ENCODE results near the gene ANKRD66. TPM values are rescaled to one million over a fixed set of nuclear protein-coding genes. Genes with fewer than 3 reads are reported as not detected.

ANKRD66 gene
- total RNA-seq = not detected

GRCh38 chr6:46746696-46747095, at the start of gene ANKRD66:
Gene ANKRD66, plus strand, starts transcription at chr6:46746933. Its CDS starts 5,016 bp downstream, at chr6:46751949.
- no peaks in the 10 kb centered on the region for H3K9me3 Mint-ChIP-seq
- no peaks in the 10 kb centered on the region for H3K36me3 Mint-ChIP-seq
- no peak within 1 kb of the TSS for H3K4me3 Mint-ChIP-seq
- DNase-seq = no peak
- no peak within 1 kb of the TSS for H3K27ac Mint-ChIP-seq
- H3K27me3 Mint-ChIP-seq = peaks cover 27% of the 10 kb centered on the region
- no peaks in the 10 kb centered on the region for H3K4me1 Mint-ChIP-seq

- Mint-ChIP-seq H3K36me3 (no peaks in the 10 kb centered on the region), H3K4me3 (no peak overlapping the region), H3K4me1 (no peaks in the 10 kb centered on the region), H3K27ac (no peak overlapping the region), H3K9me3 (no peaks in the 10 kb centered on the region), H3K27me3 (peaks cover 39% of the 10 kb centered on the region)
- no peak for DNase-seq
These were observed 46.8 kb upstream of the ANKRD66 start for GRCh38 chr6:46699970-46700369.

DNA sequence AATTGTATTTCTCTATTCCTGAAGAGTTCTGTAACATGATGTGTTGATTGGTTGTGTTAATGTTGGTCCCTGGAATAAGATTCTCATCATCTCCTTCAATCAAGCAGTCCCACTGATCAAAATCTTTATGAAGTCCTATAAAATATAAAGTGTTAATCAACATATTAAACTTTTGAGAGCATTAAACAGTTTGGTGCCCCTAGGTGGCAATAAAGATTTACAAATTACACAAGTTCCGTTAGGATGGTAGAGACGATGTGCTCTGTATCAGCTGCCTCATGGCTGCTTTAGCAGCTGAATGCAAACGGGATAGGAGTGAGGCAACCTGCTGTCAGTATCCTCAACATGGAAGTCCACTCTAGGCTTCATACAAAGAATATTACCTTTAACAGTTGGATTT, 42.2 kb upstream of the ANKRD66 start:
- Mint-ChIP-seq H3K27me3 (peaks cover 49% of the 10 kb centered on the region), H3K4me3 (no peak overlapping the region), H3K9me3 (no peaks in the 10 kb centered on the region), H3K4me1 (no peaks in the 10 kb centered on the region), H3K27ac (no peak overlapping the region), H3K36me3 (no peaks in the 10 kb centered on the region)
- no peak for DNase-seq

DNA sequence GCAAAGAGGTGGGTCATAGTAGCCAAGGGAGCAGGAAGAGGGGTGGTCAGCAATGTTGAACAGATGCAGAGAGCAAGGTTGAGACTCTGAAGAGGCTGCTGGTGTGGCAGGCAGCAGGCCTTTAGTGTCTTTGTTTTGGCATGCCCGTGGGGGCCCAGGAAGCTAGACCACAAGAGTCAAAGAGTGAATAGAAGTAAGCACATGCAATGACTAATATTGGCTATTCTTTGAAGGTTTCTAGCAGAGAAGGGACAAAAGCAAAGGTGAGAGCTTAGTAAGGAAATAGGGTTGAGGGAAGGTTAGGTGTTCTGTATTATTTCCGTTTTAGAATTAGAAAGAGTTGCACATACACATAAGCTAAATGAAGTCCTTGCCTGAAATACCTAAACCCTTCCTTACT, 40.3 kb upstream of the ANKRD66 start:
- Mint-ChIP-seq H3K36me3 (no peaks in the 10 kb centered on the region), H3K27ac (no peak overlapping the region), H3K4me3 (no peak overlapping the region), H3K9me3 (no peaks in the 10 kb centered on the region), H3K4me1 (no peaks in the 10 kb centered on the region), H3K27me3 (peaks cover 47% of the 10 kb centered on the region)
- DNase-seq = no peak

DNA sequence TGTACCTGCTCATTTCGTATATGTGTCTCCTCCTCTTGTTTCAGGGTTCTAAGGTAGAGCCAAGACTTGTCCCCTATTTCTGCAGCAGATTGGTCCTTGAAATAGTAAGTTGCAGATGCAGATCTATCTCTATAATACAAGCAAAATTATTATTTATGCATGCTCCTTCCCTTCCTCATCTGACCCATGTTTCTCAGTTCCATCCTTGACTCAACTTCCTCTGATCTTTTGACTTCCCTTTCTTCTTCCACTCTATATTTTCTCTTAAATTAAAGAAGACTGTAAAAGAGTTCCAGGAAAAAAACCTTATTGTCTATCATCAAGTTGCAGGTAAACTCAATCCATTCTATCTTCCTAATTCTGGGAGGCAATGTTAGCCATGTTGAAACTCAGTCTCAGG, 35.2 kb upstream of the ANKRD66 start:
- Mint-ChIP-seq H3K36me3 (no peaks in the 10 kb centered on the region), H3K9me3 (no peaks in the 10 kb centered on the region), H3K4me3 (no peak overlapping the region), H3K4me1 (no peaks in the 10 kb centered on the region), H3K27me3 (peaks cover 26% of the 10 kb centered on the region), H3K27ac (no peak overlapping the region)
- DNase-seq = no peak

DNA sequence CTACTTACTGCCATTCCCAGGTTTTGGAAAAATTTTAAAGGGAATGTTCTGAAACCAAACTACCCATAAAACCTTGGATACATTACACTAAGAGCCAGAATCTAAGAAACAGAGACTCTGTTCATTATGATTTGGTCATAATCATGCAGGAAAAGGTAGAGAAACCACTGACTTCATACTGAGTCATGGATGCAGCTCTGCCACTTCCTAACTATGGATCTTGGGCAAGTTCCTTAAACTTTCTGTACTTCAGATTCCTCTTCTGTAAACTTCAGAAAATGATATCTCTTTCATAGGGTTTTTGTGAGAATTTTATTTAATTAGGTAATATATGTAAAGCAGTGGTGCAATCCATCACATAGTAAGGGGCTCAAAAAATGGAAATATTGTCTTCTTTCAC, 31.6 kb upstream of the ANKRD66 start:
- Mint-ChIP-seq H3K27me3 (peaks cover 28% of the 10 kb centered on the region), H3K9me3 (no peaks in the 10 kb centered on the region), H3K36me3 (no peaks in the 10 kb centered on the region), H3K4me1 (peaks cover 3% of the 10 kb centered on the region), H3K4me3 (no peak overlapping the region), H3K27ac (no peak overlapping the region)
- no peak for DNase-seq

DNA sequence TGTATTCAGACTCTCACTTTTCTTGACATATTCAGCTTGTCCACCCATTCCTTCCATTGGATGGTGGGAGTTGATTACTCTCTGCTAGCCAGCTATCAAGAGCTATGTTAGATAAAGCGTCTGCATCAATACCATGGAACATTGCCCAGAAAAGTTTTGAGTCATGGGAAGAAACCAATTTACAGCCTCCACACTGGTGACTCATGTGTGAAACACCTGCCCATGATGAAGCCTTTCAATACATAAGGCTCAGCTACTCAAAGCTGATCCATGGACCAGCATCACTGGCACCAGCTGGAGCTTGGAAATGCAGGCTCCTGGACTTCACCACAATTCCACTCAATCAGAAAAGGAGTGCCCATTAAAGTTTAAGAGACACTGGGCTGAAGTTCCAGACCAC, 27.6 kb upstream of the ANKRD66 start:
- Mint-ChIP-seq H3K4me1 (peaks cover 3% of the 10 kb centered on the region), H3K9me3 (no peaks in the 10 kb centered on the region)
- no peak for DNase-seq

GRCh38 chr6:46720401-46720800, 26.3 kb upstream of the ANKRD66 start:
- no peak for DNase-seq
- Mint-ChIP-seq H3K4me1 (peaks cover 3% of the 10 kb centered on the region), H3K27me3 (peaks cover 35% of the 10 kb centered on the region), H3K9me3 (no peaks in the 10 kb centered on the region), H3K27ac (no peak overlapping the region), H3K36me3 (no peaks in the 10 kb centered on the region), H3K4me3 (no peak overlapping the region)

More for the DNA sequence above, 27.6 kb upstream of the ANKRD66 start:
- Mint-ChIP-seq H3K36me3 (no peaks in the 10 kb centered on the region), H3K4me3 (no peak overlapping the region), H3K27ac (no peak overlapping the region), H3K27me3 (peaks cover 30% of the 10 kb centered on the region)

DNA sequence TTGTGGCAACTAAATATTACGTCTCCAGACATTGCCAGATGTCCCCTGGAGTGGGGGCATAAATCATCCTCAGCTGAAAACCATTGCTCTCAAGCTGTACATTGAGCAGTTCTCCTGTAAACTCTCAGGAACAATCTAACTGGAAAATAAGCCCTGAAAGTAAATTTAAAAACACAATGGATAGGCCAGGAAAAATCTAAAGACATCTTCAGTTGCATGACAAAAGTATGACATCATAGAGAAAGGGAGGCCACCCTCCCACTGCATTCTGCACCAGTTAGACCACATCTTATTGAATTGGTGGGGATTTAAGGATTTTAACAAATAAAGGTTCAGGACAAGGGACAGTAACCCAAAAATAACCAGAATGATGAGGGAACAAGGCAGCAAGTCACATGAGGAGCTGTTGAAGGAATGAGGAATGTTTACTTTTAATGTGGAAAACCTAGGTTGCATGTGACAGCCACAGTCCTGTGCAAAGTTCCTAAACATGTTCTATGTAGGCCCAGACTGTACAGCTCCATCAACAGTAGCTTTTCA, 16.9 kb upstream of the ANKRD66 start:
- Mint-ChIP-seq H3K4me1 (peaks cover 1% of the 10 kb centered on the region), H3K36me3 (no peaks in the 10 kb centered on the region), H3K27ac (no peak overlapping the region), H3K4me3 (no peak overlapping the region), H3K9me3 (no peaks in the 10 kb centered on the region), H3K27me3 (peaks cover 69% of the 10 kb centered on the region)
- DNase-seq = no peak

DNA sequence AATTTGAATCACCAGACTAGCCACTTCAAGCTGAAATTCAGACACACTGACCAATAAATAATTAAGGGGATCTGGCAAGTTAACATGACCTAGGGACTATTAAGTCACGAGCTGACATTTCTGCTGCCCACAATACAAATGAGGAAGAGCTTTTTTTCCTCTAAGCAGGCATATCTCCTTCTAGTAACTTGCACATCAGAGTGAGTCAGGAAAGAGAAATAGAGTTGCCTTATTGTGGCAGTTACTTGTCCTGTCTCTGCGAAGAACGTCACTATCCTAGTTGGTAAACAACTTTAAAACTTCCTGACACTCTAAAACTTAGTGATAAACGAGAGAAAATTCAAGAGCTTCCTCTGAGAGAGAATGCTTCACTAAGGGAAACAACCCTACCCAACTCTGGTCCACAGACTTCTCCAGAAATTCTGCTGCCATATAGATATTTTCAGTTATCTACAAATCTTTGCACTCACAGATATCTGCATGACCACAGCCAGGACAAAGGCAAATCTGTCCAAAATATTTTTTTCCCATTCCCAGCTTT, 15.7 kb upstream of the ANKRD66 start:
- DNase-seq = no peak
- no peaks in the 10 kb centered on the region for H3K36me3 Mint-ChIP-seq
- H3K9me3 Mint-ChIP-seq = no peaks in the 10 kb centered on the region
- no peak overlapping the region for H3K27ac Mint-ChIP-seq
- H3K4me1 Mint-ChIP-seq = peaks cover 4% of the 10 kb centered on the region
- H3K27me3 Mint-ChIP-seq = peaks cover 72% of the 10 kb centered on the region
- no peak overlapping the region for H3K4me3 Mint-ChIP-seq

- peaks cover 79% of the 10 kb centered on the region for H3K27me3 Mint-ChIP-seq
- no peak for DNase-seq
- no peak overlapping the region for H3K4me3 Mint-ChIP-seq
- H3K27ac Mint-ChIP-seq = no peak overlapping the region
- H3K4me1 Mint-ChIP-seq = peaks cover 4% of the 10 kb centered on the region
- no peaks in the 10 kb centered on the region for H3K36me3 Mint-ChIP-seq
- no peaks in the 10 kb centered on the region for H3K9me3 Mint-ChIP-seq
These were observed 13.4 kb upstream of the ANKRD66 start for GRCh38 chr6:46733341-46733801.

- peaks cover 76% of the 10 kb centered on the region for H3K27me3 Mint-ChIP-seq
- peaks cover 4% of the 10 kb centered on the region for H3K4me1 Mint-ChIP-seq
- peak; percentile 2 for DNase-seq
- H3K36me3 Mint-ChIP-seq = no peaks in the 10 kb centered on the region
- no peaks in the 10 kb centered on the region for H3K9me3 Mint-ChIP-seq
- H3K27ac Mint-ChIP-seq = no peak within 1 kb of the TSS
- peak within 1 kb of the TSS; percentile 55 for H3K4me3 Mint-ChIP-seq
These were observed 11.6 kb upstream of the ANKRD66 start, which contains the start of gene PLA2G7 for GRCh38 chr6:46734867-46735719. Gene PLA2G7, minus strand, starts transcription at chr6:46735375. Its CDS starts 12,484 bp downstream, at chr6:46722891.

GRCh38 chr6:46735720-46736031, 11.1 kb upstream of the ANKRD66 start:
- no peak for DNase-seq
- H3K36me3 Mint-ChIP-seq = no peaks in the 10 kb centered on the region
- peaks cover 4% of the 10 kb centered on the region for H3K4me1 Mint-ChIP-seq
- H3K27ac Mint-ChIP-seq = no peak overlapping the region
- no peaks in the 10 kb centered on the region for H3K9me3 Mint-ChIP-seq
- H3K27me3 Mint-ChIP-seq = peaks cover 73% of the 10 kb centered on the region
- no peak overlapping the region for H3K4me3 Mint-ChIP-seq

DNA sequence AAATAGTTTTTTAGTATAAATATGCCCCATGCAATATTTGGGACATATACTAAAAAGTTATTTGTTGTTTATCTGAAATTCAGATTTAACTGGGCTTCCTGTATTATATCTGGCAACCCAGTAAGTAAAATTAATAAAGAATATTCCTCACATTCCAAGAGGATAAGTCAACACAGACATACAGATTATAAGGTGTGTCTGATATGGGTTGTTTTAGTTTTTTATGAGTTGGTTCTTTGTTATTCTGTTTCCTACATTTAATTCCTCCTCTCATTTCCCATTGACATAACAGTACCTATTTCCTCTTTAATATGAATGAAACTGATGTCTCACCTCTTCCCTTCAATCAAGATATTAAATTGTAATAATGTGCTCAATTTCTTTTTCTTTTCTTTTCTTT, 9.8 kb upstream of the ANKRD66 start:
- Mint-ChIP-seq H3K9me3 (no peaks in the 10 kb centered on the region), H3K27ac (no peak overlapping the region), H3K27me3 (peaks cover 70% of the 10 kb centered on the region), H3K4me3 (no peak overlapping the region), H3K36me3 (no peaks in the 10 kb centered on the region), H3K4me1 (peaks cover 4% of the 10 kb centered on the region)
- DNase-seq = no peak

- H3K4me1 Mint-ChIP-seq = no peaks in the 10 kb centered on the region
- no peak overlapping the region for H3K27ac Mint-ChIP-seq
- no peaks in the 10 kb centered on the region for H3K36me3 Mint-ChIP-seq
- no peak overlapping the region for H3K4me3 Mint-ChIP-seq
- no peak for DNase-seq
- H3K9me3 Mint-ChIP-seq = no peaks in the 10 kb centered on the region
- peaks cover 52% of the 10 kb centered on the region for H3K27me3 Mint-ChIP-seq
These were observed 5.3 kb upstream of the ANKRD66 start for GRCh38 chr6:46741482-46741881.

- Mint-ChIP-seq H3K27ac (no peak overlapping the region), H3K27me3 (peaks cover 50% of the 10 kb centered on the region), H3K9me3 (no peaks in the 10 kb centered on the region), H3K36me3 (no peaks in the 10 kb centered on the region), H3K4me1 (no peaks in the 10 kb centered on the region), H3K4me3 (no peak overlapping the region)
- DNase-seq = no peak
These were observed 4.8 kb upstream of the ANKRD66 start for GRCh38 chr6:46741910-46742309.

All from activated naive CD8-positive, alpha-beta T cell treated with anti-CD3 and anti-CD28 coated beads for 36 hours (primary cell).